SK-N-SH treated with all-trans-retinoic acid at 6 μM for 48 hours (cell line): ENCODE data around the gene AHRR.
"Not testable (repeated sequence)": the region's sequence is repeated elsewhere in the genome, so short reads cannot be mapped to it uniquely, and the experiment has no call there.

ENCODE experiments used
- ATAC-seq: fragments of 200-7000 bp; cut with Tn5 transposase; 3 replicates; pipeline ENCODE4 v1.9.1; 2020; ENCODE audit warnings: mild to moderate bottlenecking, moderate library complexity
- ARNTL ChIP-seq: fragments of 450-650 bp; formaldehyde crosslinking; IDR thresholded peaks from 2 replicates; pipeline ENCODE4 v1.5.0; 2020; ENCODE audit warnings: low read depth, mild to moderate bottlenecking, moderate library complexity, borderline replicate concordance
- BACH2 ChIP-seq: fragments of 250-450 bp; sonication (Bioruptor Pico); IDR thresholded peaks from 2 replicates; pipeline ENCODE4 v1.9.0; 2021; ENCODE audit warnings: mild to moderate bottlenecking, borderline replicate concordance
- CSDC2 ChIP-seq: fragments of 250-450 bp; sonication (Bioruptor Pico); IDR thresholded peaks from 2 replicates; pipeline ENCODE4 v1.5.0; 2020; ENCODE audit warnings: mild to moderate bottlenecking, moderate library complexity
- ESRRG ChIP-seq: fragments of 250-450 bp; sonication (Bioruptor Pico); IDR thresholded peaks from 2 replicates; pipeline ENCODE4 v1.6.1; 2021; ENCODE audit warnings: mild to moderate bottlenecking
- GLIS3 ChIP-seq: fragments of 250-450 bp; sonication (Bioruptor Pico); IDR thresholded peaks from 2 replicates; pipeline ENCODE4 v1.5.0; 2020; ENCODE audit warnings: mild to moderate bottlenecking, moderate library complexity
- OSR1 ChIP-seq: fragments of 250-450 bp; sonication (Bioruptor Pico); IDR thresholded peaks from 2 replicates; pipeline ENCODE4 v1.8.0; 2022; ENCODE audit warnings: moderate library complexity, mild to moderate bottlenecking, inconsistent platforms
- POU6F1 ChIP-seq: fragments of 250-450 bp; sonication (Bioruptor Pico); IDR thresholded peaks from 2 replicates; pipeline ENCODE4 v1.8.0; 2021; ENCODE audit warnings: low read depth, mild to moderate bottlenecking, moderate library complexity, borderline replicate concordance
- PPARA ChIP-seq: fragments of 250-450 bp; sonication (Bioruptor Pico); IDR thresholded peaks from 2 replicates; pipeline ENCODE4 v1.5.0; 2020; ENCODE audit warnings: mild to moderate bottlenecking, borderline replicate concordance
- RARB ChIP-seq: fragments of 250-450 bp; sonication (Bioruptor Pico); IDR thresholded peaks from 2 replicates; pipeline ENCODE4 v1.8.0; 2021; ENCODE audit warnings: mild to moderate bottlenecking, moderate library complexity
- TCF4 ChIP-seq: fragments of 250-450 bp; sonication (Bioruptor Pico); IDR thresholded peaks from 2 replicates; pipeline ENCODE4 v1.8.0; 2021; ENCODE audit warnings: mild to moderate bottlenecking, moderate library complexity, borderline replicate concordance
- TOX ChIP-seq: fragments of 250-450 bp; sonication (Bioruptor Pico); IDR thresholded peaks from 2 replicates; pipeline ENCODE4 v1.8.0; 2021; ENCODE audit warnings: mild to moderate bottlenecking, moderate library complexity, borderline replicate concordance
- TSHZ2 ChIP-seq: fragments of 250-450 bp; sonication (Bioruptor Pico); IDR thresholded peaks from 2 replicates; pipeline ENCODE4 v1.5.0; 2020; ENCODE audit warnings: mild to moderate bottlenecking, moderate library complexity
- ZNF70 ChIP-seq: fragments of 450-650 bp; formaldehyde crosslinking; IDR thresholded peaks from 2 replicates; pipeline ENCODE4 v1.5.0; 2020; ENCODE audit warnings: mild to moderate bottlenecking, moderate library complexity
- ZNF8 ChIP-seq: fragments of 450-650 bp; formaldehyde crosslinking; IDR thresholded peaks from 2 replicates; pipeline ENCODE4 v1.5.0; 2020; ENCODE audit warnings: mild to moderate bottlenecking, moderate library complexity

AHRR gene

GRCh38 chr5:398475-399295 is 77.2 kb downstream of the AHRR start:
- no peak for ATAC-seq
- no peak for TF ChIP-seq ESRRG
- TF ChIP-seq ZNF8 (CRISPR knock-in tag), result no peak
- no peak for TF ChIP-seq GLIS3 (CRISPR knock-in tag)
- TF ChIP-seq, all 23 proteins: peak for 0

- ATAC-seq, result no peak
- no peak for TF ChIP-seq TOX (CRISPR knock-in tag)
- no peak for TF ChIP-seq TCF4 (CRISPR knock-in tag)
- TF ChIP-seq TSHZ2, result no peak
- no peak for TF ChIP-seq ARNTL (CRISPR knock-in tag)
- no peak for TF ChIP-seq ESRRG
- no peak for TF ChIP-seq POU6F1 (CRISPR knock-in tag)
- no peak for TF ChIP-seq CSDC2 (CRISPR knock-in tag)
- no peak for TF ChIP-seq PPARA (CRISPR knock-in tag)
- TF ChIP-seq RARB (CRISPR knock-in tag), result no peak
- no peak for TF ChIP-seq BACH2 (CRISPR knock-in tag)
- no peak for TF ChIP-seq ZNF70 (CRISPR knock-in tag)
- no peak for TF ChIP-seq ZNF8 (CRISPR knock-in tag)
- TF ChIP-seq, all 23 proteins: peak for 0
These were observed 78.1 kb downstream of the AHRR start for GRCh38 chr5:399296-400281.

GRCh38 chr5:400282-401145 is 79.0 kb downstream of the AHRR start:
- TF ChIP-seq TCF4 (CRISPR knock-in tag) (no peak), BACH2 (CRISPR knock-in tag) (no peak), ZNF8 (CRISPR knock-in tag) (no peak), RARB (CRISPR knock-in tag) (no peak), OSR1 (CRISPR knock-in tag) (no peak)
- ATAC-seq, result no peak

- no peak for ATAC-seq
- no peak for TF ChIP-seq TOX (CRISPR knock-in tag)
These were observed 79.9 kb downstream of the AHRR start for GRCh38 chr5:401146-402034.

- ATAC-seq, result not testable (repeated sequence)
These were observed 80.7 kb downstream of the AHRR start for GRCh38 chr5:402219-402614.
